ENCODE results near the gene SMOC1. TPM values are rescaled to one million over a fixed set of nuclear protein-coding genes. Genes with fewer than 3 reads are reported as not detected.

The SMOC1 gene
- total RNA-seq, 1 experiment from 2014 or later = 0.68 TPM

- Histone ChIP-seq H3K23me2 (ENCODE audit: insufficient read length, low read depth, low read length, poor library complexity, severe bottlenecking) (no peaks in the 10 kb centered on the region), H3K9ac (ENCODE audit: extremely low read depth, insufficient read length, low read length) (no peak overlapping the region), H3K18ac (ENCODE audit: insufficient read length, low read depth, low read length) (no peak overlapping the region), H3K14ac (ENCODE audit: insufficient read depth, low read length) (no peak overlapping the region), H2BK20ac (ENCODE audit: low read depth, low read length, poor library complexity, severe bottlenecking) (no peak overlapping the region), H2BK15ac (ENCODE audit: low read depth, low read length) (no peak overlapping the region), H3K23ac (ENCODE audit: insufficient read length, low read depth, low read length) (no peak overlapping the region), H2AFZ (ENCODE audit: low read length) (no peak overlapping the region), H2BK5ac (ENCODE audit: insufficient read length, low read length) (no peak overlapping the region), H4K5ac (ENCODE audit: insufficient read length, low read depth, low read length) (no peak overlapping the region), H3K27me3 (ENCODE audit: insufficient read depth, low read length) (no peaks in the 10 kb centered on the region), H3K79me1 (ENCODE audit: insufficient read depth, low read depth, low read length, poor library complexity, severe bottlenecking) (no peaks in the 10 kb centered on the region), H3K4me2 (ENCODE audit: insufficient read depth, insufficient read length, low read length) (no peak overlapping the region), H3K27ac (ENCODE audit: insufficient read length, low read depth, low read length) (no peak overlapping the region), H2AK5ac (ENCODE audit: insufficient read length, low read length) (no peak overlapping the region), H2BK12ac (ENCODE audit: insufficient read length, low read depth, low read length) (no peak overlapping the region), H4K8ac (replicated peaks; ENCODE audit: insufficient read length, low read depth, low read length) (no peak overlapping the region), H3T11ph (ENCODE audit: low read length) (no peak overlapping the region), H3K4ac (ENCODE audit: low read depth, low read length) (no peak overlapping the region), H3K4me1 (ENCODE audit: insufficient read depth, low read length) (no peaks in the 10 kb centered on the region; the same call in 1 of the 2 replicates), H3K9me3 (ENCODE audit: control insufficient read depth, low read depth, low read length) (no peaks in the 10 kb centered on the region), H4K91ac (ENCODE audit: insufficient read length, low read depth, low read length) (no peak overlapping the region), H3K79me2 (ENCODE audit: insufficient read depth, low read length) (no peaks in the 10 kb centered on the region), H2BK120ac (ENCODE audit: low read depth, low read length, poor library complexity, severe bottlenecking) (no peak overlapping the region), H3K56ac (ENCODE audit: insufficient read length, low read depth, low read length) (no peak overlapping the region), H4K20me1 (ENCODE audit: control insufficient read depth, insufficient read depth, insufficient read length) (no peaks in the 10 kb centered on the region)
- DNase-seq = no peak
- TF ChIP-seq CTCF (conservative IDR thresholded peaks at IDR 0.05) = no peak
- H3K27ac Mint-ChIP-seq = no peak overlapping the region
- peaks cover 3% of the 10 kb centered on the region; the same call in 1 of the 2 replicates for H3K27me3 Mint-ChIP-seq (ENCODE audit: low read depth)
- peaks cover 6 to 8% of the 10 kb centered on the region in 2 experiments for H3K4me1 Mint-ChIP-seq
- WGBS (ENCODE audit: extremely low coverage, insufficient read length, low lambda C conversion rate) = no CpG with 5 or more reads among the region's 3 CpGs
- no peaks in the 10 kb centered on the region for H3K9me3 Mint-ChIP-seq
- no peak overlapping the region for H3K4me3 Mint-ChIP-seq
- no peaks in the 10 kb centered on the region for H3K36me3 Mint-ChIP-seq (ENCODE audit: insufficient read depth in 1 of 3, low read depth in 3 of 3)
Observed at GRCh38 chr14:70049605-70050004, 170.4 kb downstream of the SMOC1 start.

Measured in H9 (cell line).